NCI-H2029 (cell line): ENCODE data around the gene PRPF18.

ENCODE experiments used
- DNase-seq: peaks from one replicate; lab custom pipeline; 2025; lab: John Stamatoyannopoulos, UW

The PRPF18 gene

GRCh38 chr10:13669182-13669855 is 82.6 kb downstream of the PRPF18 start:
- DNase-seq = no peak

GRCh38 chr10:13669901-13670300 is 83.1 kb downstream of the PRPF18 start:
- DNase-seq = no peak

GRCh38 chr10:13670311-13670710 is 83.5 kb downstream of the PRPF18 start:
- no peak for DNase-seq

GRCh38 chr10:13671904-13672303 is 85.1 kb downstream of the PRPF18 start:
- no peak for DNase-seq

- DNase-seq = no peak
Measured at GRCh38 chr10:13672548-13672947, 85.8 kb downstream of the PRPF18 start.

- no peak for DNase-seq
Measured at GRCh38 chr10:13673156-13673555, 86.4 kb downstream of the PRPF18 start.

- no peak for DNase-seq
Measured at GRCh38 chr10:13674645-13675588, 88.2 kb downstream of the PRPF18 start.

- no peak for DNase-seq
Measured at GRCh38 chr10:13678101-13678843, 91.5 kb downstream of the PRPF18 start.
